ENCODE measurements around the gene MAGED1. TPM values are rescaled to one million over a fixed set of nuclear protein-coding genes. Genes with fewer than 3 reads are reported as not detected.

MAGED1 gene
- total and polyA plus RNA-seq, 2 of the 8 experiments (the other 6 are each of a cell fraction or from before 2014, with no cell fraction given): 91.0 to 91.1 TPM

DNA sequence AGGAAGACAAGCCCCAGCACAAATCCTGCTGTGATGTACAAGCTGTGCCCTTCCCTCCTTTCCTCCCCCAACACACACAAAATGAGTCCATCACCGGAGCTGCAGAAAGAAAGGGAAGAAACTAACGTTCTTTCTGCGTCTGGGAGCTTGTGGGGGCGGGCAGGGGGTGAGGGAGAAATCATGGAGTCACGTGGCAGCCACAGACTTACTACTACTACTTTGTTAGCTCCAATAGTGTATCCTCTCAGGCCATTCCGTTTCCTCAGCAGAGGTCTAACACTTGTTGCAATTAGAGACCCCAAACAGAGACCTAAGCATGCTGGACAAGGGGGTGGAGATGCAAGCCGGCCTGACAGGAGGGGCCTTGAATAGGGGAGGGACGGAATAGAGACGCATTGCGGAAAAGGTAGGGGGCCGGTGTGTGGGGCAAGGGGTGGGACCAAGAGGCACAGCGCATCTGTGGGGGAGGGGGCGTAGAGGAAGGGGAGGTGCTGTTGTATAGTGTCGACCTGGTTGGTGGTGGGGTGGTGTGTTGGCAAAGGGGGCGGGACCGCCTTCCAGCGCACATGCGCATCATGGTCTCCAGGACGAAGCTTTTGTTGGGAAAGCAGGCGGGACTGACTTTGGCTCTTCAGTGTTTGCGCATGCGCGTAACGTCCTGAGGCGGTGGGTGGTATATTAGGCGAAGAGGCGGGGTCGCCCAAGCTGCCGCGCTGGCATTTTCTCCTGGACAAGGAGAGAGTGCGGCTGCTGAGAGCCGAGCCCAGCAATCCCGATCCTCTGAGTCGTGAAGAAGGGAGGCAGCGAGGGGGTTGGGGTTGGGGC lies at the start of gene MAGED1 (continued):
- TF ChIP-seq JUND (IDR thresholded peaks at IDR 0.05; ENCODE audit: low read length): no peak
- no peak for TF ChIP-seq FOSL1 (IDR thresholded peaks at IDR 0.05; ENCODE audit: insufficient read depth, low read depth, low read length)
- no peak for TF ChIP-seq SRF (IDR thresholded peaks at IDR 0.05; ENCODE audit: low read depth, low read length)
- TF ChIP-seq EGR1 (IDR thresholded peaks at IDR 0.05; ENCODE audit: borderline replicate concordance, low read depth, low read length): no peak
- no peak for TF ChIP-seq JUN (IDR thresholded peaks at IDR 0.05; ENCODE audit: low read depth, low read length)
- no peak for TF ChIP-seq KDM4A (IDR thresholded peaks at IDR 0.05; ENCODE audit: low read depth, low read length, severe bottlenecking)
- no peak for TF ChIP-seq SIRT6 (IDR thresholded peaks at IDR 0.05; ENCODE audit: low read length)
- TF ChIP-seq, protein P1, sequence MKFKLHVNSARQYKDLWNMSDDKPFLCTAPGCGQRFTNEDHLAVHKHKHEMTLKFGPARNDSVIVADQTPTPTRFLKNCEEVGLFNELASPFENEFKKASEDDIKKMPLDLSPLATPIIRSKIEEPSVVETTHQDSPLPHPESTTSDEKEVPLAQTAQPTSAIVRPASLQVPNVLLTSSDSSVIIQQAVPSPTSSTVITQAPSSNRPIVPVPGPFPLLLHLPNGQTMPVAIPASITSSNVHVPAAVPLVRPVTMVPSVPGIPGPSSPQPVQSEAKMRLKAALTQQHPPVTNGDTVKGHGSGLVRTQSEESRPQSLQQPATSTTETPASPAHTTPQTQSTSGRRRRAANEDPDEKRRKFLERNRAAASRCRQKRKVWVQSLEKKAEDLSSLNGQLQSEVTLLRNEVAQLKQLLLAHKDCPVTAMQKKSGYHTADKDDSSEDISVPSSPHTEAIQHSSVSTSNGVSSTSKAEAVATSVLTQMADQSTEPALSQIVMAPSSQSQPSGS (IDR thresholded peaks at IDR 0.05; ENCODE audit: low read length): no peak
- no peak for TF ChIP-seq CBX8 (IDR thresholded peaks at IDR 0.05; ENCODE audit: borderline replicate concordance, low read depth, low read length)

Measured in H1 (cell line).